Neural cell (in vitro differentiated cells): Measurements from ENCODE around the gene ST6GALNAC4.

ENCODE experiments used
- EP300 ChIP-seq: fragments of 450-650 bp; conservative IDR thresholded peaks from 2 replicates; pipeline ENCODE4 v1.6.1; 2014; ENCODE audit warnings: antibody characterized with exemption, mild to moderate bottlenecking, moderate library complexity; ENCODE audit not compliant: poor library complexity, severe bottlenecking
- EZH2 ChIP-seq: fragments of 200-600, 300-800 bp; shearing (Covaris generic), sonication (generic); IDR thresholded peaks from 2 replicates; pipeline ENCODE4 v1.6.1; 2014; ENCODE audit warnings: antibody characterized with exemption, low read length, borderline replicate concordance, mild to moderate bottlenecking; ENCODE audit not compliant: insufficient read depth, poor library complexity, severe bottlenecking
- MXI1 ChIP-seq: fragments of 450-650 bp; conservative IDR thresholded peaks from 2 replicates; pipeline ENCODE4 v1.6.1; 2014; ENCODE audit warnings: antibody characterized with exemption, mild to moderate bottlenecking; ENCODE audit not compliant: poor library complexity, severe bottlenecking
- POLR2AphosphoS5 ChIP-seq: IDR thresholded peaks from 2 replicates; pipeline ENCODE4 v1.6.1; 2012
- RAD21 ChIP-seq: fragments of 450-650 bp; conservative IDR thresholded peaks from 2 replicates; pipeline ENCODE4 v1.6.1; 2014; ENCODE audit warnings: antibody characterized with exemption, mild to moderate bottlenecking, moderate library complexity
- REST ChIP-seq: IDR thresholded peaks from 2 replicates; pipeline ENCODE4 v1.6.1; 2012; ENCODE audit warnings: borderline replicate concordance
- SMC3 ChIP-seq: fragments of 450-650 bp; conservative IDR thresholded peaks from 2 replicates; pipeline ENCODE4 v1.6.1; 2014; ENCODE audit warnings: antibody characterized with exemption, mild to moderate bottlenecking, moderate library complexity; ENCODE audit not compliant: poor library complexity
- TAF1 ChIP-seq: IDR thresholded peaks from 2 replicates; pipeline ENCODE4 v1.6.1; 2012; ENCODE audit warnings: low read depth
- TF ChIP-seq, protein P1 (sequence below): fragments of 450-650 bp; IDR thresholded peaks from 2 replicates; pipeline ENCODE4 v1.5.1; 2014; ENCODE audit warnings: antibody characterized with exemption, mild to moderate bottlenecking, moderate library complexity; ENCODE audit not compliant: poor library complexity, severe bottlenecking

GRCh38 chr9:127896395-127897192 is 20.2 kb downstream of the ST6GALNAC4 start:
- TF ChIP-seq, protein P1, sequence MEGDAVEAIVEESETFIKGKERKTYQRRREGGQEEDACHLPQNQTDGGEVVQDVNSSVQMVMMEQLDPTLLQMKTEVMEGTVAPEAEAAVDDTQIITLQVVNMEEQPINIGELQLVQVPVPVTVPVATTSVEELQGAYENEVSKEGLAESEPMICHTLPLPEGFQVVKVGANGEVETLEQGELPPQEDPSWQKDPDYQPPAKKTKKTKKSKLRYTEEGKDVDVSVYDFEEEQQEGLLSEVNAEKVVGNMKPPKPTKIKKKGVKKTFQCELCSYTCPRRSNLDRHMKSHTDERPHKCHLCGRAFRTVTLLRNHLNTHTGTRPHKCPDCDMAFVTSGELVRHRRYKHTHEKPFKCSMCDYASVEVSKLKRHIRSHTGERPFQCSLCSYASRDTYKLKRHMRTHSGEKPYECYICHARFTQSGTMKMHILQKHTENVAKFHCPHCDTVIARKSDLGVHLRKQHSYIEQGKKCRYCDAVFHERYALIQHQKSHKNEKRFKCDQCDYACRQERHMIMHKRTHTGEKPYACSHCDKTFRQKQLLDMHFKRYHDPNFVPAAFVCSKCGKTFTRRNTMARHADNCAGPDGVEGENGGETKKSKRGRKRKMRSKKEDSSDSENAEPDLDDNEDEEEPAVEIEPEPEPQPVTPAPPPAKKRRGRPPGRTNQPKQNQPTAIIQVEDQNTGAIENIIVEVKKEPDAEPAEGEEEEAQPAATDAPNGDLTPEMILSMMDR: no peak
- TF ChIP-seq EP300: no peak
- no peak for TF ChIP-seq MXI1
- TF ChIP-seq TAF1: no peak
- TF ChIP-seq POLR2AphosphoS5: no peak
- no peak for TF ChIP-seq EZH2
- no peak for TF ChIP-seq REST
- no peak for TF ChIP-seq SMC3
- TF ChIP-seq RAD21: no peak
